Thoracic aorta (tissue), 2 donors: ENCODE data around the gene ZDHHC17. TPM values are rescaled to one million over a fixed set of nuclear protein-coding genes. Genes with fewer than 3 reads are reported as not detected.

ENCODE experiments used
- ATAC-seq: fragments of 150-250 bp; one replicate; pipeline ENCODE4 v1.8.0; 2017; ENCODE audit warnings: low read depth; ENCODE audit not compliant: insufficient number of reproducible peaks, low FRiP score
- DNase-seq: peaks from one replicate; pipeline ENCODE4 v3.0.0-alpha.2; 2020; ENCODE audit warnings: low spot score
- H3K27ac ChIP-seq, 2 donors: fragments of 200-600 bp; sonication (generic); 1 replicate in 1 of 2; 2 replicates in 1 of 2; pipeline ENCODE4 v1.5.1; 2016; ENCODE audit warnings: mild to moderate bottlenecking in 2 of 2, moderate library complexity in 2 of 2
- H3K27me3 ChIP-seq: fragments of 200-600 bp; sonication (generic); replicated peaks from 2 replicates; pipeline ENCODE4 v1.6.0; 2016; ENCODE audit warnings: mild to moderate bottlenecking; ENCODE audit not compliant: insufficient read depth
- H3K36me3 ChIP-seq: fragments of 200-600 bp; sonication (generic); one replicate; pipeline ENCODE4 v1.5.1; 2016
- H3K4me1 ChIP-seq, 2 donors: fragments of 200-600 bp; sonication (generic); 1 replicate in 1 of 2; 2 replicates in 1 of 2; pipeline versions ENCODE4 v1.5.1 to v1.6.0; 2016; ENCODE audit warnings: low read depth in 2 of 2, mild to moderate bottlenecking in 1 of 2; ENCODE audit not compliant: control insufficient read depth in 1 of 2
- H3K4me3 ChIP-seq: fragments of 200-600 bp; sonication (generic); 2 replicates; pipeline ENCODE4 v1.5.1; 2016; ENCODE audit warnings: mild to moderate bottlenecking
- H3K9me3 ChIP-seq: fragments of 200-600 bp; sonication (generic); 2 replicates; pipeline ENCODE4 v1.5.1; 2016
- CTCF ChIP-seq: fragments of 200-600 bp; sonication (generic); IDR thresholded peaks from one replicate; pipeline ENCODE4 v1.5.1; 2019; ENCODE audit warnings: antibody characterized with exemption
- total RNA-seq, 2 donors: library from RNA; depleted of rRNA; stranded (reverse); fragments of >200 nt; gene quantifications; one replicate each; pipeline versions ENCODE4 v1.1.0 to v1.2.3, GENCODE V29; 2016

Gene ZDHHC17
- total RNA-seq, 2 donors from 2014 or later: 21.7 to 68.8 TPM

DNA sequence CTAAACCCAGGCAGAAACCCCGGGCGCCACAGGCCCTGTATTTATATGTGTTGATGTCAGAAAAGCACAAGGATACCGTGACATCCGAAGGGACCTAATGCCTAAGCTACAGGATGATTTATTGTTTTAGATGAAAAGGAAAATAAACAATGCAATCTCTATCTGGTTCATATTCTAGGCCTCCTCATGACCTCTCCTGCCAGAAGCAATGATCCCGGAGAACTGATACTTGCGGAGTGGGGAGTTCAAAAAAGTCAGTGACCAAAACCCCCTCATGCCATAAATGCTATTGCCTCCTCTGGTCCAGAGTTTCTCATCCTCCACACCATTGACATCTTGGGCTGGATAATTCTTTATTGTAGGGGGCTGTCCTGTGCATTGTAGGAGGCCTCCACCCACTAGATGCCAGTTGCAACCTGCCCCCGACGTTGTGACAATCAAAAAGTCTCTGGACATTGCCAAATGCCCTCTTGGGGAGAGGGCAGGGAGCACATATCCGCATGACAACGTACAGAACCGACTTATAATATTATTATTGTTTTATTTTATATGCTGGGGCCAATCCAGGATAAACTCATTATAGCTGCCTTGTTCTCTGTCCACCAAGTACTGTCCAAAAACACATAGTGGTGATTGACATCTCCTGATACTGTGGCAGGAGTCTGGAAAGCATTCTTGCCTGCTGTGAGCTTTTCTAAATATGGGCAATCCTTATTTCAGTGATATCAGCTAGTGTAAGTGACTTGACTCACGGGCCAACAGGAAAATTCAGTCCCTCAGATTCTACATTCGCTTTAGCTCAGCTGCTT, 116.0 kb downstream of the ZDHHC17 start:
- H3K27ac ChIP-seq: peak overlapping the region; percentile 96 to 98
- no peaks in the 10 kb centered on the region for H3K27me3 ChIP-seq
- no peaks in the 10 kb centered on the region for H3K9me3 ChIP-seq
- ATAC-seq: peak; percentile 5
- TF ChIP-seq CTCF: no peak
- H3K36me3 ChIP-seq: no peaks in the 10 kb centered on the region
- DNase-seq: no peak
- H3K4me1 ChIP-seq: peaks cover 7 to 43% of the 10 kb centered on the region in 2 donors
- peak overlapping the region; percentile 92 for H3K4me3 ChIP-seq

GRCh38 chr12:76880519-76881023, 116.7 kb downstream of the ZDHHC17 start:
- no peaks in the 10 kb centered on the region for H3K27me3 ChIP-seq
- H3K4me3 ChIP-seq: peak overlapping the region; percentile 92
- TF ChIP-seq CTCF: no peak
- ATAC-seq: no peak
- H3K36me3 ChIP-seq: no peaks in the 10 kb centered on the region
- H3K4me1 ChIP-seq: peaks cover 7 to 36% of the 10 kb centered on the region in 2 donors
- no peaks in the 10 kb centered on the region for H3K9me3 ChIP-seq
- DNase-seq: no peak
- peak overlapping the region; percentile 96 to 98 for H3K27ac ChIP-seq

DNA sequence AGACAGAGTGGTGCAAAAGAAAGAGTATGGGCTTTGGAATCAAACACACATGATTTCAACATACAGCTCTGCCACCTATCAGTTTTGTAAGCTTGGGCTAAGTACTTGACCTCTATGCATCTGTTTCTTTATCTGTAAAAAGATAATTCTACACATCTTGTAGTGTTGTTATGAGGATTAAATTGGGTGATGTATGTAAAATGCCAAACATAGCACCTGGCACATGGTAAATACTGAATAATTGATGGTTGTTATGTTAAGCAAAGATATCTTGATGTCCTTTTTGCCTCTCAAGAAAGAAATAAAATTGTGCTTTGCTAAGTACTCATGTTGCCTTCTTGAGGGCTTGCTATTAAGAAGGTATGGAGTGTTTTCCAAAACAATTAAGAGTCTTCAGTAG, 117.2 kb downstream of the ZDHHC17 start:
- no peaks in the 10 kb centered on the region for H3K27me3 ChIP-seq
- no peaks in the 10 kb centered on the region for H3K9me3 ChIP-seq
- DNase-seq (no peak), ATAC-seq (no peak)
- H3K4me1 ChIP-seq: peaks cover 7 to 30% of the 10 kb centered on the region in 2 donors
- no peak for TF ChIP-seq CTCF
- no peaks in the 10 kb centered on the region for H3K36me3 ChIP-seq
- peak overlapping the region; percentile 96 to 98 for H3K27ac ChIP-seq
- H3K4me3 ChIP-seq: no peak overlapping the region

- H3K4me1 ChIP-seq: peaks cover 7 to 20% of the 10 kb centered on the region in 2 donors
- no peaks in the 10 kb centered on the region for H3K36me3 ChIP-seq
- H3K27ac ChIP-seq: no peak overlapping the region
- no peak for TF ChIP-seq CTCF
- no peaks in the 10 kb centered on the region for H3K27me3 ChIP-seq
- DNase-seq: no peak
- H3K9me3 ChIP-seq: no peaks in the 10 kb centered on the region
- H3K4me3 ChIP-seq: no peak overlapping the region
- no peak for ATAC-seq
Observed at GRCh38 chr12:76882367-76882766, 118.5 kb downstream of the ZDHHC17 start.

DNA sequence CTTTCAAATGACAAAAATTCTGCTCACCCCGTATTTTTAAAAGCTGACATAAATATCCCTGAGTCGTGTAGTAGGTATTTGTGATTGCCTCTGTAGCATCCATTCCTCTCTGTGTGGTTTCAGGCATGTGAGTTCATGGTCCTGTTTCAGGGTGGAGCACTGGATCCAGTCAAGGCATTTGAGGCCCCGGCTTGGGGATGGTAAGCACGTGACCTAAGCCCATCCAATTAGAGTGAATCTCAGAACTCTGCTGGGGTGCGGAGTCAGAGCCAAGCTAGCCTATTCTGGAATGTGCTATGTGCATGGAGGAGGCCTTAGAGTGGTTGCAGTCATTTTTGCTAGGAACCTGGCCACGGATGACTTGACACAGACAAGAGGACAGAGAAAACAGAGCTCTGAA, 119.2 kb downstream of the ZDHHC17 start:
- H3K36me3 ChIP-seq: no peaks in the 10 kb centered on the region
- H3K4me3 ChIP-seq: no peak overlapping the region
- ATAC-seq (no peak), DNase-seq (no peak)
- no peaks in the 10 kb centered on the region for H3K9me3 ChIP-seq
- H3K27me3 ChIP-seq: no peaks in the 10 kb centered on the region
- H3K27ac ChIP-seq: no peak overlapping the region
- H3K4me1 ChIP-seq: peaks cover 7 to 20% of the 10 kb centered on the region in 2 donors
- no peak for TF ChIP-seq CTCF
